ENCODE data around the gene PKDCC.

The PKDCC gene

GRCh38 chr2:42105330-42106256 is 57.8 kb downstream of the PKDCC start:
- DNase-seq (ENCODE audit: low read depth in 2 of 2): peak; percentile 28 to 58

- no peak for DNase-seq (ENCODE audit: low read depth in 2 of 2)
Measured at GRCh38 chr2:42106257-42106816, 58.5 kb downstream of the PKDCC start.

- DNase-seq (ENCODE audit: low read depth in 2 of 2): no peak
Measured at GRCh38 chr2:42107249-42108042, 59.6 kb downstream of the PKDCC start.

Measured in stimulated activated CD4-positive, alpha-beta T cell treated with anti-CD3 and anti-CD28 coated beads, Interleukin-1b, Interleukin-23, amount 100 ng/mL, for 4 hours (primary cell).